Muscle of leg (tissue), 11 donors: ENCODE measurements around the gene SERINC3. TPM values are rescaled to one million over a fixed set of nuclear protein-coding genes. Genes with fewer than 3 reads are reported as not detected.

Source experiments
- DNase-seq: peaks from one replicate; pipeline ENCODE4 v3.0.0; 2013
- H3K27ac ChIP-seq: one replicate; pipeline ENCODE4 v1.5.1; 2013; ENCODE audit warnings: mild to moderate bottlenecking, low read length, control low read depth
- H3K27me3 ChIP-seq: one replicate; pipeline ENCODE4 v1.6.1; 2013; ENCODE audit warnings: low read length; ENCODE audit not compliant: control insufficient read depth, insufficient read depth
- H3K36me3 ChIP-seq: one replicate; pipeline ENCODE4 v1.6.1; 2013; ENCODE audit warnings: low read length; ENCODE audit not compliant: control insufficient read depth, insufficient read depth
- H3K4me1 ChIP-seq: one replicate; pipeline ENCODE4 v1.6.1; 2013; ENCODE audit warnings: low read length; ENCODE audit not compliant: control insufficient read depth, insufficient read depth
- H3K4me3 ChIP-seq: one replicate; pipeline ENCODE4 v1.5.1; 2013; ENCODE audit warnings: low read length, control low read depth
- H3K9me3 ChIP-seq: replicated peaks from 2 replicates; pipeline ENCODE4 v1.6.1; 2013; ENCODE audit warnings: low read depth, low read length; ENCODE audit not compliant: control insufficient read depth
- WGBS: methylation state at CpG from one replicate; pipeline ENCODE4 v1.1.5; 2013; ENCODE audit warnings: missing lambda C conversion rate; ENCODE audit not compliant: insufficient coverage; 5-methylcytosine and 5-hydroxymethylcytosine counted together
- polyA plus RNA-seq, 8 donors: library from polyadenylated mRNA; unstranded; fragments of 120-200 nt; gene quantifications; one replicate each; pipeline versions ENCODE4 v1.2.1 to v1.2.3, GENCODE V29; 2013; ENCODE audit warnings: inconsistent platforms in 1 of 8, low replicate concordance in 1 of 8; ENCODE audit not compliant: insufficient read length in 8 of 8, insufficient read depth in 1 of 8
- total RNA-seq: library from RNA; stranded (reverse); fragments of 120-200 nt; gene quantifications from one replicate; pipeline ENCODE4 v1.2.4, GENCODE V29; 2013

The SERINC3 gene
- total and polyA plus RNA-seq, 9 donors: 27.5 to 50.0 (median 43.0) TPM

DNA sequence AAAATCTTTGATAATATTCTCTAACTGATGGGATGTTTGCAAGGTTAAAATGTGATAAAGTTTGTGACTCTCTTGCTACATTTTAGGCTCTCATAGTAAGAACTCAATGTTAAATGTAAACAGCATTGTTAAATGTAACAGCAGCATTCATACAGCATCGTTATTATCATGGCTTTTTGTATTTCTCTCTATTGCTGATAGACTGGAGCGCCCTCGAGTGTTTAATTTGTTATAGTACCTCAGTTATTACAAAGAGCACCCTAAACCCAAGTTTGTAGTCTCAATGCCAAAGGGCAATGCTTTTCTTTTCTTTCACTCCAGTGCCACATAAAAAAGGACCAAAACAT lies 61.1 kb downstream of the SERINC3 start:
- WGBS: no CpG with 5 or more reads among the region's 3 CpGs
- Histone ChIP-seq H3K36me3 (no peaks in the 10 kb centered on the region), H3K27ac (no peak overlapping the region), H3K9me3 (no peaks in the 10 kb centered on the region), H3K4me3 (no peak overlapping the region), H3K4me1 (no peaks in the 10 kb centered on the region), H3K27me3 (no peaks in the 10 kb centered on the region)
- DNase-seq: peak; percentile 13

DNA sequence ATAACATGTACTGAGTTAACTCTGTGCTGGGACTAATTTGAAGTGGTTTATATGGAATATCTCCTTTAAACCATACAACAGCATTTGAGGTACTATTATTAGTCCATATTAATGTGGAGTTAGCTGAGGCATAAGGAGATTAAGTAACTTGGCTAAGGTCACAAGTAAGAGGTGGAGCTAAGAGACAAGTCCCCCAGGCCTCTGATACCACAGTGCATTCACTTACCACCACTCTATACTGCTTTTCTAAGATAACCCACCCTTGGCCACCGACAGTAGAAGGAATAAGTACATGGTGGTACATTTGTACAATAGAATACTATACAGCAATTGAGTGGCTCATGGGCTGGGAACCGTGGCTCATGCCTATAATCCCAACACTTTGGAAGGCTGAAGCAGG lies 62.6 kb downstream of the SERINC3 start:
- WGBS: no CpG with 5 or more reads among the region's 2 CpGs

DNA sequence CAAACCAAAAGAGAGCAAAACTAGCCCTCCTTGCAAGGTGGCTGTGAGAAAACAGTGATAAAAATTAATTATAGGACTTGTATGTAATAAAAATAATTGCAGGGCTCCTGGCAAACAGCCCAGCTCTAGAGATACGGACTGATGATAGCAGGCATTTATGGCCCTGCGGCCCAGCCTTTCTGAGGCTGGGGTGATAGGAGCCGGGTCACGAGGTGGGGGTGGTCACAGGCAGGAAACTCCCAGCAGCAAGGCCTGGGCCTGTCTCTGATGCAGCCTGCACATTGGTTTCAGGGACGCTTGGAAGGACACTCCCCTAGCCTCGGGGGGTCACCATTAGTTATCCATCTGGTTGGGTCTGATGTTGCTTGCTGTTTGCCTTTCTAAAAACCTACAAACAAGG lies 64.9 kb downstream of the SERINC3 start:
- H3K27ac ChIP-seq: no peak overlapping the region
- no peaks in the 10 kb centered on the region for H3K4me1 ChIP-seq
- H3K9me3 ChIP-seq: no peaks in the 10 kb centered on the region
- no peak for DNase-seq
- no peaks in the 10 kb centered on the region for H3K36me3 ChIP-seq
- no peaks in the 10 kb centered on the region for H3K27me3 ChIP-seq
- no peak overlapping the region for H3K4me3 ChIP-seq
- 0% methylated on average over 1 of the region's 6 CpGs for WGBS

More for the DNA sequence above, 62.6 kb downstream of the SERINC3 start:
- no peak overlapping the region for H3K4me3 ChIP-seq
- no peaks in the 10 kb centered on the region for H3K9me3 ChIP-seq
- no peaks in the 10 kb centered on the region for H3K27me3 ChIP-seq
- no peaks in the 10 kb centered on the region for H3K36me3 ChIP-seq
- DNase-seq: no peak
- H3K4me1 ChIP-seq: no peaks in the 10 kb centered on the region
- no peak overlapping the region for H3K27ac ChIP-seq

- H3K27me3 ChIP-seq: no peaks in the 10 kb centered on the region
- no peak for DNase-seq
- H3K36me3 ChIP-seq: no peaks in the 10 kb centered on the region
- H3K9me3 ChIP-seq: no peaks in the 10 kb centered on the region
- H3K27ac ChIP-seq: no peak overlapping the region
- 68% methylated on average over 4 of the region's 8 CpGs for WGBS
- no peaks in the 10 kb centered on the region for H3K4me1 ChIP-seq
- no peak overlapping the region for H3K4me3 ChIP-seq
These were observed 65.3 kb downstream of the SERINC3 start for GRCh38 chr20:44456611-44457010.

GRCh38 chr20:44455126-44455525 lies 66.7 kb downstream of the SERINC3 start:
- no peak overlapping the region for H3K4me3 ChIP-seq
- no peaks in the 10 kb centered on the region for H3K27me3 ChIP-seq
- H3K27ac ChIP-seq: no peak overlapping the region
- H3K36me3 ChIP-seq: no peaks in the 10 kb centered on the region
- no CpG with 5 or more reads among the region's 3 CpGs for WGBS
- H3K9me3 ChIP-seq: no peaks in the 10 kb centered on the region
- peak; percentile 16 for DNase-seq
- no peaks in the 10 kb centered on the region for H3K4me1 ChIP-seq

DNA sequence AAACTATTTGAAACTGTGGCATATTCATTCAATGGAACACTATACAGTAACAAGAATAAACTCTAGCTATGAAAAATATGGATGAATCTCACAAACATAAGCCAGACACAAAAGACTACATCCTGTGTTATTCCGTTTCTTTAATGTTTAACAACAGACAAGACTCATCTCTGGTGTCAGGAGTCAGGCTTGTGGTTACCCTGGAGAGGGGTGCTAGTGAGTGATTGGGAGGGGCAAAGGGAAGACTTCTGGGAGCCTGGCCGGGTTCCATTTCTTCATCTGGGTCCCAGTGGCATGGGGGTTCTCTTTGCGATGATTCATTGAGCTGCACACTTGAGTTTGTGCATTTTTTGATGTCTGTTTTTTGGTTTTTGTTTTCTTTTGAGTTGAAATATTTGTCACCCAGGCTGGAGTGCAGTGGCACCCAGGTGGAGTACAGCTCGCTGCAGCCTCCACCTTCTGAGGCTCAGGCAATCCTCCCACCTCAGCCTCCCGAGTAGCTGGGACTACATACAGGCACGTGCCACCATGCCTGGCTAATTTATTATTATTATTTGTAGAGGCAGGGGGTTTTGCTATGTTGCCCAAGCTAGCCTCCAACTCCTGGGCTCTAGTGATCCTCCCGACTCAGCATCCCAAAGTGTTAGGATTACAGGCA lies 67.4 kb downstream of the SERINC3 start:
- Histone ChIP-seq H3K36me3 (no peaks in the 10 kb centered on the region), H3K4me1 (no peaks in the 10 kb centered on the region), H3K27ac (no peak overlapping the region), H3K4me3 (no peak overlapping the region), H3K9me3 (no peaks in the 10 kb centered on the region), H3K27me3 (no peaks in the 10 kb centered on the region)
- 80% methylated on average over 1 of the region's 7 CpGs for WGBS
- DNase-seq: no peak

DNA sequence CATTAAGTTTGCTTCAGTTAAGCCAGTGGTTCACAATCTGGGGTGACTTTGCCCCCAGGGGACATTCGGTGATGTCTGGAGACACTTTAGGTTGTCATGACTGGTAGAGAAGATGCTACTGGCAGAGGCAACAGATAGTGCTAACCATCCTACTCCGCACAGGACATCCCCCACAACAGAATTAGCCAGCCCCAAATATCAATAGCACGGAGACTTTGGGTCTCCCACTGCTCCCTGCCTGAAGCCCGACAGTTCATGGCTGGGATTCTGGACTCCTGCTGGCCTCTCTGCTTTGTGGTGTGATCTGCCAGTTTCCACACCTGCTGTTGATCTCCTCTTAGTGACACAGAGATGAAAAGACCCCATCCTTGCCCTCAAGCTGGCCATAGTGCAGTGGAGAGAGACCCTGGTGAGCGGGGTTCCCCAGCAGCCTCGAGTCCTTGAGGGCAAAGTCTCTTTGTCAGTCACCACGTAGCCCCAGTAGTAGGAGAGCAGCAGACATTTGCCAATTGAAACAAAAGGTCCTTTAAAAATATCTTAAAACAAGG lies 70.9 kb downstream of the SERINC3 start:
- H3K27me3 ChIP-seq: peaks cover 4% of the 10 kb centered on the region
- H3K36me3 ChIP-seq: no peaks in the 10 kb centered on the region
- 72% methylated on average over 6 of the region's 7 CpGs for WGBS
- no peak overlapping the region for H3K4me3 ChIP-seq
- H3K9me3 ChIP-seq: no peaks in the 10 kb centered on the region
- no peaks in the 10 kb centered on the region for H3K4me1 ChIP-seq
- DNase-seq: no peak
- no peak overlapping the region for H3K27ac ChIP-seq

GRCh38 chr20:44450281-44450889 lies 71.5 kb downstream of the SERINC3 start:
- Histone ChIP-seq H3K36me3 (no peaks in the 10 kb centered on the region), H3K9me3 (no peaks in the 10 kb centered on the region), H3K27ac (no peak overlapping the region), H3K4me3 (no peak overlapping the region), H3K27me3 (peaks cover 4% of the 10 kb centered on the region), H3K4me1 (no peaks in the 10 kb centered on the region)
- WGBS: 41% methylated on average over 2 of the region's 3 CpGs
- no peak for DNase-seq

DNA sequence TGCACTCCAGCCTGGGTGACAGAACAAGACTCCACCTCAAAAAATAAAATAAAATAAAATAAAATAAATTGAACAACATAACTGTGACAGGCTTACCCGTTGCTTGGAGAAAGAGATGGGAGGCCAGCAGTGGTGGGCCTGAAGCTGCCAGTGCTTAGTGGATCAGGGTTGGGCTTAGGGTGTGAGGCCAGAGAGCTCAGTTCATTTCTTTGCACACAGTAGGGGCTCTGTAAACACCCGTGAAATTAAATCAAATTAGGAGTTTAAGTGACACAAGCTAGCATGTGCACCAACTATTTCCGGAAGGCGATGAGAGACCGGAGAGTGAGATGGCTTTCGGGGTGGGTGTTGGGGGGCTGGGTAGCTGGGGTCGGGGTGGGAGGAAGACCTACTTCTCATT lies 72.0 kb downstream of the SERINC3 start:
- H3K27me3 ChIP-seq: peaks cover 4% of the 10 kb centered on the region
- H3K4me3 ChIP-seq: no peak overlapping the region
- H3K36me3 ChIP-seq: no peaks in the 10 kb centered on the region
- H3K9me3 ChIP-seq: no peaks in the 10 kb centered on the region
- H3K4me1 ChIP-seq: no peaks in the 10 kb centered on the region
- no peak for DNase-seq
- 83% methylated on average over 2 of the region's 7 CpGs for WGBS
- H3K27ac ChIP-seq: no peak overlapping the region

DNA sequence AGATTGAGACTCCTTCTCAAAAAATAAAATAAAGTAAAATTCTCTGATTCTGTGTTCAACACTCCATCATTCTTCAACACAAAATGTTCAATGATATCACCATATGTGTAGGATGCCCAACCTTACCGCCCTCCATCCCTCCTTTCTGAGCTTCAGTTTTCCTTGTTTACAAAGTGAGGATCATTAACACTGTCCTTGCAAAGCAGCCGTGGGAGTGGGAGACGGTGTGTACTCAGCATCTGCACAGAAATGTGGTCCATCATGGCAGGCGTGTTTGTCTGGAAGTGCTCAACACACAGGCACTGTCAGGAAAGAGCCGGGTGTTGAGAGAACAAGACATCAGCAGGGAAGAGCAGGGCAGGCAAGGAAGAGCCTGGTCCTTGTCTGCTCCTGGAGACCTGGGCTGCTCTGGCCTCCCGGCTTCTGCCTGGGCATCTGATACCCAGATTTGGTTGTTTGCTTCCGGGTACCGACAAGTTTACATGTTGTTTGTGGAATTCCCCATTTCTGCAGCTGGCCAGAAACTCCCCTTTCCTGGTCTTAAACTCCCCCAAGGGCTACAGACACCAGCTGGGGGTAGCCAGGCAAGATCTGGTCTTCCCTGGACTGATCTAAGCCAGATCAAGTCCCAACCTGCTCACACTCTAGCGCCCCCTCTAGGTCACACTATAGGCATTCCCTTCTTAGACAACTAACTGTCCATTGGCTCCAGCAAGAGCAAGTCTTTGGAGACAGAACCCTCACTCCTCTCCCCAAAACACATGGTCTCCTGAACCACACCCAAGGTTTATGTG lies 72.9 kb downstream of the SERINC3 start:
- Histone ChIP-seq H3K9me3 (no peaks in the 10 kb centered on the region), H3K27ac (no peak overlapping the region), H3K4me3 (no peak overlapping the region), H3K27me3 (peaks cover 4% of the 10 kb centered on the region), H3K4me1 (no peaks in the 10 kb centered on the region), H3K36me3 (no peaks in the 10 kb centered on the region)
- no peak for DNase-seq
- WGBS: 65% methylated on average over 8 of the region's 9 CpGs
